HepG2 (cell line): ENCODE data around the gene C11orf21. TPM values are rescaled to one million over a fixed set of nuclear protein-coding genes. Genes with fewer than 3 reads are reported as not detected.

Experiments used
- ATAC-seq: fragments of 200-7000 bp; cut with Tn5 transposase; 3 replicates; pipeline ENCODE4 v1.9.1; 2020; ENCODE audit warnings: mild to moderate bottlenecking, moderate library complexity
- BruUV-seq: library from RNA; stranded (reverse); fragments of 400-500 nt; replicated peaks from 2 replicates; lab custom pipeline; 2021; lab: Mats Ljungman, UMichigan
- CTCF ChIA-PET: fragments of 300-600 bp; formaldehyde crosslinking; extraction: SDS; loops from one replicate; lab custom pipeline; 2021; ENCODE audit warnings: low total read pairs, inconsistent platforms, low intra/inter-chr PET ratio; lab: Yijun Ruan, JAX
- POLR2A ChIA-PET: fragments of 350-600 bp; sonication (Branson Sonifier 250); formaldehyde crosslinking; loops from one replicate; lab custom pipeline; 2020; ENCODE audit warnings: antibody characterized with exemption, inconsistent platforms; lab: Yijun Ruan, JAX
- DNase-seq: peaks from one replicate; pipeline ENCODE4 v3.0.0-alpha.2; 2015; ENCODE audit warnings: low spot score
- FAIRE-seq: peaks from 3 replicates; lab custom pipeline; 2011; peaks lifted over from hg19 to GRCh38; lab: Jason Lieb, UNC
- H2AFZ ChIP-seq: one replicate; pipeline ENCODE4 v1.6.1; 2011; ENCODE audit warnings: low read length, inconsistent platforms
- H3K27ac ChIP-seq: fragments of 300-600 bp; 3 replicates; pipeline ENCODE4 v1.8.0; 2011; ENCODE audit warnings: mixed run types, mild to moderate bottlenecking, mixed read lengths, low read length, inconsistent platforms; ENCODE audit not compliant: insufficient read depth; ENCODE audit errors: extremely low read length
- H3K27me3 ChIP-seq, 2 experiments: fragments of 200-600 bp in 1 of 2; 2 replicates in 1 of 2; 3 replicates in 1 of 2; pipeline versions ENCODE4 v1.6.0 to v1.8.0; 2011; ENCODE audit warnings: low read length in 2 of 2, mild to moderate bottlenecking in 2 of 2, moderate library complexity in 2 of 2, inconsistent platforms in 1 of 2; ENCODE audit not compliant: insufficient read depth in 2 of 2, control insufficient read depth in 1 of 2
- H3K36me3 ChIP-seq, 2 experiments: fragments of 200-600 bp in 1 of 2; replicated peaks in 1 of 2; 2 replicates in 1 of 2; 3 replicates in 1 of 2; pipeline versions ENCODE4 v1.5.1 to v1.8.0; 2011; ENCODE audit warnings: low read length in 2 of 2, inconsistent platforms in 1 of 2; ENCODE audit not compliant: insufficient read depth in 2 of 2, control insufficient read depth in 1 of 2
- H3K4me1 ChIP-seq: 2 replicates; pipeline ENCODE4 v1.5.1; 2012; ENCODE audit warnings: low read length, inconsistent platforms; ENCODE audit not compliant: insufficient read depth
- H3K4me2 ChIP-seq: 2 replicates; pipeline ENCODE4 v1.6.0; 2011; ENCODE audit warnings: low read depth, low read length, inconsistent platforms
- H3K4me3 ChIP-seq, 3 experiments: fragments of 200-600 bp in 1 of 3; sonication (generic), shearing (Covaris generic) in 1 of 3; replicated peaks in 1 of 3; 2 replicates each; pipeline ENCODE4 v1.5.1; 2011 to 2016; ENCODE audit warnings: low read length in 3 of 3, inconsistent platforms in 2 of 3, low read depth in 2 of 3, mild to moderate bottlenecking in 2 of 3, control low read depth in 1 of 3, mixed read lengths in 1 of 3; ENCODE audit not compliant: insufficient read depth in 1 of 3
- H3K79me2 ChIP-seq: one replicate; pipeline ENCODE4 v1.6.1; 2011; ENCODE audit warnings: low read length, inconsistent platforms; ENCODE audit not compliant: insufficient read depth
- H3K9ac ChIP-seq: 2 replicates; pipeline ENCODE4 v1.6.0; 2011; ENCODE audit warnings: mild to moderate bottlenecking, low read depth, low read length, inconsistent platforms; ENCODE audit not compliant: insufficient read depth
- H3K9me3 ChIP-seq: 2 replicates; pipeline ENCODE4 v1.5.1; 2012; ENCODE audit warnings: mild to moderate bottlenecking, low read length
- H4K20me1 ChIP-seq: 2 replicates; pipeline ENCODE4 v1.6.0; 2011; ENCODE audit warnings: inconsistent platforms, mild to moderate bottlenecking, low read length, moderate library complexity; ENCODE audit not compliant: insufficient read depth
- ATF6 ChIP-seq: sonication (generic); formaldehyde crosslinking; conservative IDR thresholded peaks from 2 replicates; pipeline ENCODE4 v1.4.0; 2020; ENCODE audit warnings: missing genetic modification reagents
- DZIP1 ChIP-seq: sonication (generic); formaldehyde crosslinking; IDR thresholded peaks from 2 replicates; pipeline ENCODE4 v1.5.0; 2020; ENCODE audit warnings: mild to moderate bottlenecking, missing genetic modification reagents
- E2F1 ChIP-seq: sonication (generic); formaldehyde crosslinking; IDR thresholded peaks from 2 replicates; pipeline ENCODE4 v1.5.0; 2020; ENCODE audit warnings: missing genetic modification reagents
- FLYWCH1 ChIP-seq: sonication (generic); formaldehyde crosslinking; IDR thresholded peaks from 2 replicates; pipeline ENCODE4 v1.8.1; 2023; ENCODE audit warnings: mild to moderate bottlenecking, missing genetic modification reagents
- ZBTB1 ChIP-seq: sonication (generic); formaldehyde crosslinking; IDR thresholded peaks from 2 replicates; pipeline ENCODE4 v1.4.0; 2020; ENCODE audit warnings: missing genetic modification reagents, borderline replicate concordance
- ZNF331 ChIP-seq: sonication (generic); formaldehyde crosslinking; IDR thresholded peaks from 2 replicates; pipeline ENCODE4 v1.4.0; 2020; ENCODE audit warnings: missing genetic modification reagents
- ZNF564 ChIP-seq: sonication (generic); formaldehyde crosslinking; IDR thresholded peaks from 2 replicates; pipeline ENCODE4 v1.8.1; 2023; ENCODE audit warnings: mild to moderate bottlenecking, missing genetic modification reagents
- WGBS: methylation state at CpG from one replicate; pipeline ENCODE4 v1.1.6; 2017; ENCODE audit warnings: low lambda C conversion rate; 5-methylcytosine and 5-hydroxymethylcytosine counted together
- in situ Hi-C: cut with HindIII; loops from 2 replicates; pipeline ENCODE4 v1.10.0; 2017; ENCODE audit warnings: low pct_unique_long_range_greater_than_20kb; ENCODE audit not compliant: extremely low pct_ligation_motif_present
- intact Hi-C: fragments of 100-400 bp; cut with micrococcal nuclease; formaldehyde crosslinking; loops from one replicate; pipeline ENCODE4 v1.10.0; 2022; ENCODE audit not compliant: unreplicated experiment
- polyA plus RNA-seq, 8 experiments: library from polyadenylated mRNA; depleted of rRNA in 3 of 8; stranded (reverse) in 7 of 8; unstranded in 1 of 8; fragments of >200 nt; fragmentation: Illumina TruSeq in 4 of 8; extraction: Trizol in 4 of 8; gene quantifications; 2 replicates each; pipeline versions ENCODE4 v1.2.1 to v1.2.3, GENCODE V29; 2011 to 2016; ENCODE audit warnings: low read depth in 4 of 8, missing spikeins in 1 of 8, mixed read lengths in 1 of 8; ENCODE audit not compliant: insufficient read depth in 1 of 8
- total RNA-seq, 5 experiments: library from RNA; depleted of rRNA; stranded (reverse); fragments of >200 nt; fragmentation: Illumina TruSeq; extraction: Trizol; gene quantifications; 2 replicates each; pipeline ENCODE4 v1.2.3, GENCODE V29; 2016; ENCODE audit warnings: low read depth in 1 of 5

C11orf21 gene
- total and polyA plus RNA-seq, 2 of the 13 experiments (the other 11 are each of a cell fraction or from before 2014, with no cell fraction given) = 0.08 TPM; not detected in 1

GRCh38 chr11:2312232-2313042, 10.7 kb upstream of the C11orf21 start:
- H3K4me2 ChIP-seq = no peak overlapping the region
- intact Hi-C loops = loop anchor here (10.0 kb wide), 1 partner anchor 222 kb away; no protein-coding TSS in a partner anchor
- H3K9me3 ChIP-seq = no peaks in the 10 kb centered on the region
- no peaks in the 10 kb centered on the region for H3K36me3 ChIP-seq
- no peak overlapping the region for H3K4me3 ChIP-seq
- H3K4me1 ChIP-seq = no peaks in the 10 kb centered on the region
- BruUV-seq = no TSS peak
- ATAC-seq = no peak
- in situ Hi-C loops = loop anchor here (5.0 kb wide), 2 partner anchors 105 to 215 kb away; no protein-coding TSS in a partner anchor
- H2AFZ ChIP-seq = no peak overlapping the region
- no peak overlapping the region for H3K27ac ChIP-seq
- H3K9ac ChIP-seq = no peak overlapping the region
- no peak for FAIRE-seq
- TF ChIP-seq ZBTB1 (no peak), DZIP1 (CRISPR knock-in tag) (no peak), FLYWCH1 (CRISPR knock-in tag) (no peak), ZNF564 (no peak), ZNF331 (CRISPR knock-in tag) (no peak), ATF6 (CRISPR knock-in tag) (no peak), E2F1 (CRISPR knock-in tag) (no peak)
- TF ChIP-seq, all 625 proteins: peak for 0
- no peaks in the 10 kb centered on the region for H3K79me2 ChIP-seq
- ChIA-PET CTCF (no interaction called here), POLR2A (no interaction called here)
- no peak for DNase-seq
- no peaks in the 10 kb centered on the region for H4K20me1 ChIP-seq
- 59% methylated on average over 8 of the region's 22 CpGs for WGBS
- H3K27me3 ChIP-seq = peaks cover 13 to 28% of the 10 kb centered on the region in 2 experiments; a peak in 3 of 5 replicates
